ENCODE data around the gene TMEM63C. TPM values are rescaled to one million over a fixed set of nuclear protein-coding genes. Genes with fewer than 3 reads are reported as not detected.
"Not testable (repeated sequence)": the region's sequence is repeated elsewhere in the genome, so short reads cannot be mapped to it uniquely, and the experiment has no call there.

TMEM63C gene
- total RNA-seq, 1 experiment from 2014 or later = 0.77 TPM

DNA sequence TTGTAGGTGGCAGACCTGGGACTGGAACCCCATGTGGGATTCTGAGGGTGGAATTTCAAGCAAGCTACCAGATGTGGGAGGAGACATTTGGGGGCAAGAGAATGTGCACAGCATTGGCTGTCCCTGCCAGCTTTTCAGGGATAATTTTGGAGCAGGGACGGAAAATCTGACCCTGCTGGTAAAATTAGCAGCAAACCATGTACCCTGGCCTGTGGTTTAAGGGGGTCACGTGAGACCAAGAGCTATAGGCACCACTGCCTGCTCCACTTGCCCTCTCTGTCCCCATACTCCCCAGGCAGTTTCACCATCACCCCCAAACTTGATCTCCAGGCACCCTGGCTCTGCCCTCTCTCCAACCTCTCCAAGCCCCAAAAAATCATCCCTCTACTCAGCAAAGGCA lies 26.5 kb upstream of the TMEM63C start:
- no peak for DNase-seq (ENCODE audit: low spot score)

DNA sequence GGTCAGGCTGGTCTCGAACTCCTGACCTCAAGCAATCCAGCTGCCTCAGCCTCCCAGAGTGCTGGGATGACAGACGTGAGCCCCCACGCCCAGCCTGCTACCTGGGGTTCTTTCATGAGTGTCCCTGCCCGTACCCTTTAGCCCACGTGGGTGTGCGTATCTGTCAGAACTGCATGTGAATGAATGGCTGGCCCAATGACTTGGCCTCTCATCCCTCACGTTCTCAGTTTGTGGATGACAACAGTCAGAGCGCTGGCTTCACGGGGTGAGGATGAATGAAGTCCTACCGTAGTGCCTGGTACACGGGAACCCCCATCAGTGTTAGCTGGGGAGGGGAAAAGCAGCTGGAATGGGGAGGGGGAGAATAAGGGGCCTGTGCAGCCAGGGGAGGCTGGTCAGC lies 23.9 kb upstream of the TMEM63C start:
- no peak for DNase-seq (ENCODE audit: low spot score)

DNA sequence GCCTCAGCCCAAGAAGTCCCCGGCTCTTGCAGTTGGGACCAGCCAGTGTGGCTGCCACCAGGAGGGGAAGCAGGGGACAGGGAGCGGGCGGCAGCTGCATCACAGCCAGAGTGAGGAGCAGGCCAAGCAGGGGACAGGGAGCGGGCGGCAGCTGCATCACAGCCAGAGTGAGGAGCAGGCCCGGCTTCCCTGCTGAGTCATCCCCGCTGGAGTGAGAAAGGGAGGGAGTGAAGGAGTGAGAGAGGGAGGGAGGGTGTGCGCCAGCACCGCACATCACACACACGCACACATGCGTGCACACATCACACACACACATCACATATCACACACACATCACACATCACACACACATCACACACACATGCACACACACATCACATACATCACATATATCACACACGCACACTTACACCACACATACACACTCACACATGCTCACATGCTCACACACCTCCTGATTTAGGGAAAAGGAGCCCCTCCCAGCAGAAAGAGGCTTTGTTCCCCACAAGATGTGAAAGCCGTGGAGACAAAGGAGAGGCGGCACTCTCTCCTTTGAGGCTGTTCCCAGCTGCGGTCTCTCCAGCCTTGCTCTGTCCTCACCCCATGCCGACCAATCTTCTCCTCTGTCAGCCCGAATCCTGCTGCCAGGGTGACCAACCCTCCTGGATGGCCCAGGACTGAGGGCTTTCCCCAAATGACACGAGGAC lies 23.3 kb upstream of the TMEM63C start:
- peak; percentile 87 for DNase-seq (ENCODE audit: low spot score)

DNA sequence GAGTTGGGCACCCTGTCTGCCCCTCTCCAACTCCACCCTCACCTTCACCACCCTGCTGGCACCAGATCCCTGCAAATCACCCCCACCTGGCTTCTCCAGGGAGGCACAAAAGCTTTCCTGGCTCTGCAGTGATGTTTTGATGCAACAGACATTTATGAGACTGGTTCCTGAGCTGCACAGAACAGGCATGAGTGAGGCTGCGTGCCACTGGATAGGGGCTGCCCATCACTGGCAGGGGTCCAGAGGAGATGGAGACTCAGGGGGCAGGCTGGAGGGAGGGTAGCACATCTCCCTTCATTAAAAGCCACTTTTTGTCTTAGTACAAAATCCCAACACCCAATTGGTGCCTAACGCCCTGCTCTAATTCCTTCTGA lies 22.7 kb upstream of the TMEM63C start:
- DNase-seq (ENCODE audit: low spot score) = no peak

DNA sequence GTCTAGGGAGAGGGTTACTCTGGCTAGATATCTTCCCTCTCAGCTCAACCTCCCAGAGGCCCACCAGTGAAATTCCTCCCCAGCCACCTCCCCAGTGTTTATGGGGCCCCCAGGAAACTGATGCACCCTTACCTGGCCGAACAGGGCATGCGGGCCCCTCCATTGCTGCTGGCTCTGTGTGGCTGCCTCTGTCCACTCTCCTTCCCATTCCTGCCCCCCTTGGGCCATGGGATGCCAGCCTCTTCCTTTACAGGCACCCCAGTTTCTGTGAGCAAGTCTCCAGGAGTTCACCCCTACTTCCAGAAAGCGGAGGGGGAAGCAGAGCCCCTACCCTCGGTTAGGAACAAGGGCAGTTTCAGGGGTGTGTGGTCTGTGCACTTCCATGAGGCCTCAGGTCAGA lies 20.6 kb upstream of the TMEM63C start:
- DNase-seq (ENCODE audit: low spot score) = no peak

DNA sequence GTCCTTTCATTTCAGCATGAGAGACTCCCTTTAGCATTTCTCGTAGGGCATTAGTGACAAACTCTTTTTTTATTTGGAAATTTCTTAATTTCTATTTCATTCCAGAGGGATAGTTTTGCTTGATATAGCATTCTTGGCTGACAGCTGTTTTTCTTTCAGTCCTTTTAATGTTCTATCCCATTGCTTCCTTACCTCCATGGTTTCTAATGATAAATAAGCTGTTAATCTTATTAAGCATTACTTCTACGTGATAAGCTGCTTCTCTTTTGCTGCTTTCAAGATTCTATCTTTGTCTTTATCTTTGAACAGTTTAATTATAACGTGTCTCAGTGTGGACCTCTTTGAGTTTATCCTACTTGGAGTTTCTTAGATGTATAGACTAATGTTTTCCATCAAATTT lies 11.6 kb upstream of the TMEM63C start:
- DNase-seq (ENCODE audit: low spot score) = no peak

DNA sequence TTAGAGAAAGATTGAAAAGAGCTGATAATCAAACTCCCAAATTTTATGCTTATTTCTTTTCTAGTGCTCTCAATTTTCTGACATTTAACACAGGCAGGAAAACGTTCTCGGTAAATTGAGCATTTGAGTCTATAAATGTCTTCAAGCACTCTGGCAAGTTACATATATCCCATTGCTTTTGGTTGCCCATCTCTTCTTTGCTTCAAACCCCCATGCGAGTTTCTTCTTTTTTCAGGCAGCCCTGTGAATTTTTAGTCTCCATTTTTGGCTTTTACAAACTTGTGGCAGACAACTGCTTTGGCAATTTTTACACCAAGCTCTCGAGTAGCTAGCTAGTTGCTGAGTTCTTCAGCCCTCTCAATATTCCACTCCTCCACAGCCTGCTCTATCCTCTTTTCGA lies 8.7 kb upstream of the TMEM63C start:
- no peak for DNase-seq (ENCODE audit: low spot score)

DNA sequence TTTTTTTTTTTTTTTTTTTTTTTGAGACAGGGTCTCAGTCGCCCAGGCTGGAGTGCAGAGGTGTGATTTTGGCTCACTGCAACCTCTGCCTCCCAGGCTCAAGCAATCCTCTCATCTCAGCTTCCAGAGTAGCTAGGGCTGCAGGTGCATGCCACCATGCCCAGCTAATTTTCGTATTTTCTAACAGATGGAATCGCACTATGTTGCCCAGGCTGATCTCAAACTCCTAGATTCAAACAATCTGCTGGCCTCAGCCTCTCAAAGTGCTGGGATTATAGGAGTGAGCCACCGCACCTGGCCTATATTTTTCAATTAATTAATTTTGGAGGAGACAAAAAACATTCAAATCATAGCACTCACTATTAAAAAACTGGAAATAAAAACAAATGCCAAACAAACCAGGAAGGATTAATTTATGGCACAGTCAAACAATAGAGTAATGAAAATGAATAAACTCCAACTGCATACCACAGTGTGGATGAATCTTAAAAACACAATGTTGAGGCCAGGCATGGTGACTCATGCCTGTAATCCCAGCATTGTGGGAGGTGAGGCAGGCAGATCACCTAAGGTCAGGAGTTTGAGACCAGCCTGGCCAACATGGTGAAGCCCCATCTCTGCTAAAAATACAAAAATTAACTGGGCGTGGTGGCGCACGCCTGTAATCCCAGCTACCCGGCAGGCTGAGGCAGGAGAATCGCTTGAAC lies 7.5 kb upstream of the TMEM63C start:
- DNase-seq (ENCODE audit: low spot score) = not testable (repeated sequence)

DNA sequence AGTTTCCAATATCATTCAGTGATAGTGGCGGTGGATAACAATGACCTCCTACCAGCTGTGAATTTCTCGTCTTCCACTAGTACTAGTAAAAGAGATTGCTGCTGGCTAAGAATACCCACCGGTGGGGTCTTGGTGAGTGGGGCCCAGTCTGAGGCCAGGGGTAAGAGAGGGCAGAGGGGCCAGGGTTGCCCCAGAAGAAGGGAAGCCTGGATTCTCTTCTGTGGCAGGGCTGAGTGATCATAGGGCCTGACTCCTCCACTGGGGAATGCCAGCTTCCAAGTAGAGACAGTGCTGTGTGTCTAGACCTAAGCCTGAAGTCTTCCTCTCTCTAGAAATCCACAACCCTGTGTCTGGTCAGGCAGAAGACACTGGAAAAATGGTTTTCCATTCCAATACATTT lies 5.8 kb upstream of the TMEM63C start:
- DNase-seq (ENCODE audit: low spot score) = no peak

DNA sequence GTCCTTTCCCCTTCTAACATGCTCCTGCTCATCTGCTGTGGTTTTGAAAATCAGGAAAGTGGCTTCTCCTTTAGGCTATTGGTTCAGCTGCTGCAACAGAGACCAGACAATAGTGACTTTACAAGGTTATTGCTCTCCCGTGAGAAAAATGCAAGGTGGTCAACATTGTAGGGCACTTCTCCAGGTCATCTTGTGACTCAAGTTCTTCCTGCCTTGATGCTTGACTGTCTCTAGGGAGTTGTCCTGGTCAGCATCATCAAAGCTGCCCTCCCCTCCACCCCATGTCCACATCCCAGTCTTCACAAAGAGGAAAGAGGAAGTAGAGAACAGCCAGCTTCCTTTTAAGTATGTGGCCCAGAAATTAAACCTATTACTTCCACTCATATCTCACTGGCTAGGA lies 3.9 kb upstream of the TMEM63C start:
- DNase-seq (ENCODE audit: low spot score) = no peak

DNA sequence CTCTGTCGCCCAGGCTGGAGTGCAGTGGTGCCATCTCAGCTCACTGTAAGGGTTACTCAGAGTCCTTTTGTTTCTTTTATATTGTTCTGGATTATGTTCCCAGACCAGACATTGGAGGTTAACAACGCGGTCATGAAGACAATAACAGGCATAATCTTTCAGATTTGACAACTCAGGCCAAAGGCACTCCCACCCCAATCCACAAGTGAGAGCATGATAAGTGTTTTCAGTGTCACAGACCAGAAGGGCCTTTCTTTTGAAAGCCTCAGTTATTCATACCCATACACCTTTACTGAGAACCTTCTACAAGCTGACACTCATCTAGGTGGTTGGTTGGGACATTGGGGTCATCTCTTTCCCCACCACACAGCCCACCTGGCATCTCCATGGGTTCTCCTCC lies 2.9 kb upstream of the TMEM63C start:
- DNase-seq (ENCODE audit: low spot score) = no peak

DNA sequence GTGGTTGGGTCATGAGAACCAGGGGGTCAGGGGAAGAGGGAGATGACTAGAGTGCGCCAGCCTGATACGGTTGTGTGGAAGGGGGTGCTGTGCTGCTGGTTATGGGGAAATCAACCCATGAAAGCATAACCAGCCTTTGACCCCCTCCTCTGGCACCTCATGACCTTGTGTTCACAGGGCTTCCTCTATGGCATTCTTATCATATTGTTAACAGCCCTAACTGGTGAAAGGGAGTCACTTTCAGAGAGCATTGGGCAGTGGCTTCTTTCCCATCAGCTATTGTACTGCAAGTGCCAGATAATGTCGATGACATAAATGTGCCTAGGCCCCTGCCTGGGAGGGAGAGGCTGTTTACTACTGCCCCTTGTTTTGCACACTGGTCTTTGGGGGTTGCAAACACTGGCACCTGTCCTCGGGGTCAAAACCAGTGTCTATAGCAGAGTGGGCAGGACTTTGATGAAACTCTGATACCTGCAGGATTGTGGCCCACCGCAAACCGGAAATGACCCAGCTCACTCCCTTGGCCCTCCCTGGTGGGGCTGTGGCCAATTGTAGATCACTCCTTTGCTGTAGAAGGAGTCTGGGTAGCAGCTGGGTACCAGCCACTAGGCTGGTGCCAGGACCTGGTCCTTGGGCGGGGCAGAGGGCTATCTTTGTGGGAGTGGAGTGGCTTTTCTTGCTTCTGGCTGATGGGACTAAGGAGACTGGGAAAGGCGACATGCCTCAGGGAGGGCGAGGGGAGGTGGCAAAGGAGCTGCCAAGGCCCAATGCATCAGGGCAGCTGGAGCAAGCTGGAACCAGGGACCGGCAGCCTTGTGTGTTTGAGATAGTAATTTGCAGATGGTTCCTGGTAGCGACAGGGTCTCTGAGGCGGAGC lies 634 bp upstream of the TMEM63C start:
- DNase-seq (ENCODE audit: low spot score) = no peak

DNA sequence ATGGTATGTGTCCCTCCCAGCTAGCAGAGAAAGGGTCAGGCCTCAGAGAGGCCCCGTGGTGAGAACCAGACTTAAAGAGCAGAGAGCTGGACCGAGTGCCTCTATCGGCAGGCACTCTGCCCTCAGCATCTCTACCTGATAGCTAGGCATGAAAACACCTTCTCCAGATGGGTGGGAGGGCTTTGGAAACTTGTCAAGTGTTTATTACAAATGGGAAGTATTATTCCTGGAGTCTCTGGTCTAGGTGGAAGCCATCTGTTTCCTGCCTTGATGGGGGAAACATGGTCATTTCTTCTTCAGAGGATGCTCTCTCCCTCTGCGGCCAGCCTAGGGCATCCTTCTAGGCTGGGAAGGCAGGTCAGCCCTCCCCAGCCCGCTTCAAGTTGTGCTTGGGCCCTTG lies 2.3 kb downstream of the TMEM63C start:
- DNase-seq (ENCODE audit: low spot score) = no peak

DNA sequence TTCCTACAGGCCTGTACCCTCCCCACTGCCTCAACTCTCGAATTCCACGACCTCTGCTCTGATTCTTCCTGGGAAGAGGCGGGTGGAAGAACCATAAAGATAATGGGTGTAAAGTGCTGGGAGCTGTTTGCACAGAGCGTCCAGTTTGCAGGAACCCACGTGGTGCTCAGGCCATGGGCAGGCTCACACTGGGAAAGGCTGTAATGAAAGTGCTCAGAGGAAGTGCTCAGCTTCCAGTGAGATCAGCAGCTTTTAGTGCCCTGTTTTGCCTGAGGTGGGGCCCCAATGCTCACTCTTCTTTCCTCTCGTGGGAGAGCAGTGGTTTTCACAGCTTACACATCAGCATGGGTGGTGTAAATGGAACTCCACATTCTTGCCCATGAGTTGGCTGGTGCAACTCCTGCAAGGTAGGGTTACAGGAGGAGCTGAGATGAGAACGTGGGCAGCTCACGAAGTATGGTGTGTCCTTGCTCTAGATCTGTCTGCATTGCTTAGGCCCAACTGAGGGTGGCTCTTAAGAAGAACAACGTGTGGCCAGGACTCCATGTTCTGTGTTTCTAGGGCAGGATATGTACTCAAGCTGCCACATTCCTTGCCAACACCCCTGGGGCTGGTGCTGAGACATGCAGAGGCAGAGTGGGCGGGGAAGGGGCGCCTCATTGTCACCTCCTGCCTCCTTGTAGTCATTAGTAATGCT lies 2.9 kb downstream of the TMEM63C start:
- no peak for DNase-seq (ENCODE audit: low spot score)

DNA sequence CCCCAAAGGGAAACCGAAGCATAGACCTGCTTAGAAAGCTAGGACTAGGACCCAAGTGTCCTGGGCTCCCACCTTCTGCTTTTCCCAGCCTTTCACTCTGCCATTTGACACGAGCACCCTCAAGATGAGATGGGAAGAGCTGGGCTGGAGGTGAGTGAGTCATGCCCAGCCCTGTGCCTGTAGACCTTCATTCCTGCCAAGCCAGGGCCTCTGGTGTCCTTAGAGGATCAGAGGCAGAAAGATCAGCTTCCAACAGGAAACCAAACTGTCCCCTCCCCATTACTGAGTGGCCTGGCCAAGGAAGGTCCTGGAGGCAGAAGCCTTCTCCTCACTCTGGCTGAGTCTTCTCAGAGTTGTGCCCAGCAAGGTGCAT lies 3.5 kb downstream of the TMEM63C start:
- no peak for DNase-seq (ENCODE audit: low spot score)

DNA sequence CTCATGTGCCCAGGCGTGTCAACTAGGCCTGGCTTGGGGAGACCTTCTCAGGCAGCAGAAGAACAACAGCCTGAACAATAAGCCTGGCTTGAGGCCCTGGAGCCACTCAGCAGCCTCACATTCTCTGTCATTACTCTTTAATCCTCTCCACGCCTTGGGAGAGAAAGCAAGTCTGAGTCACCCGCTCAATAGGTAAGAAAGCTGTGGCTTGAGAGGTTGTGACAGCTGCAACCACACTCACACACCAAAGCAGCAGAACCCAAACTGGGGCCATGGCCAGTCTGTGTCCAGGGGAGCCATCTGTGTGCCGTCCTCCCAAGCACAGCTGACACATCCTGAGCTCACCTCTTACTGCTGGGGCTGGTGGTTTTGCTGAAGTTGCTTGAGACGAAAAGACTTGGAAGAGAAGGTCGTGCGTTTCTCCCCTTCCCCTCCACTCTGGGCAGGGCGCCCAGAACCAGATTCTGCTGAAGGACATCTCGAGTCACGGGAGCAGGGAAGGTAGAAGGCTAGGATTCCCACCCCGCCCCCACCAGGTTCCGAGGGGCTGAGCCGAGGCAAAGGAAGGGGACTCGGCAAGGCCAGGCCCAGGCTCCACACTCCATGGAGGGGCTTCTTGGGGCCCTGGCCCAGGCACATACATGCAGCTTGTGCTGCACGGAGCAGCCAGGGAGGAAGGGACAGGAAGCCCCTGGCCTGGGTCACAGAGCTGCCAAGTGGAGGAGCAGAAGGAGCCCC lies 5.5 kb downstream of the TMEM63C start:
- peak; percentile 81 for DNase-seq (ENCODE audit: low spot score)

DNA sequence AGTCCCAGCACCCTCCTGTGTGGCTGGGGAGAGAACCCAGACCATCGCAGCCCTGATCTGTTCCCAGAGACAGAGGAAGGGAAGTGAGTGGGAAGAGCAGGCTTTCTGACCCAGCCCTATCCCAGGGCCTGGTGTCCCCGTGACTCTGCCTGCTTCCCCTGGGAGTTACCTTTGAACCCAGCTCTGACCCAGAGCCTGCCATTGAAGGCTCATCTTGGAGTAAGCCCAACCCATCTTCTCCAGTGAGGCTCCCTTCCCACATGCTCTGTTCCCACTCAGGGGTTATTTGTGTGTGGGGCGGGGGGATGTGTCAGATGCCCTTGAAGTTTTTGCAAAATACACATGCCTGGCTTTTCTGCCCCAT lies 6.0 kb downstream of the TMEM63C start:
- DNase-seq (ENCODE audit: low spot score) = no peak

DNA sequence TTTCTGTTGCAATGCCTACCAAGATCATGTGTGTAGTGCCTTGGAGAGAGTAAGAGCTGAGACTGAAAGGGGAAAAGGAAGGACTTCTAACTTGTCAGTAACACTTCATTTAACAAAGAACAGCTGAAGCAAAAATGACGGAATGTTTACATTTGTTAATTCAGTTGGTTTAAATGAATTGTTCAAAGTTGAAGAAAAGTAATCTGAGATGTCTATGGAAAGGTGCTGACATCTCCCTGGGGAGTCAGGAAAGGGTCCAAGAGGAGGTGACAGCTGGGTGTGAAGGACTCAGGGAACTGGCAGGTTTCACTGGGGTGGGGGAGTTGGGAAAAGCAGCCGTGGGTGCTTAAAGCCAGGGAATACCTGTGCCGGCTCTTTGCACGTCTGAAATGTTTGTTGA lies 7.9 kb downstream of the TMEM63C start:
- DNase-seq (ENCODE audit: low spot score) = no peak

DNA sequence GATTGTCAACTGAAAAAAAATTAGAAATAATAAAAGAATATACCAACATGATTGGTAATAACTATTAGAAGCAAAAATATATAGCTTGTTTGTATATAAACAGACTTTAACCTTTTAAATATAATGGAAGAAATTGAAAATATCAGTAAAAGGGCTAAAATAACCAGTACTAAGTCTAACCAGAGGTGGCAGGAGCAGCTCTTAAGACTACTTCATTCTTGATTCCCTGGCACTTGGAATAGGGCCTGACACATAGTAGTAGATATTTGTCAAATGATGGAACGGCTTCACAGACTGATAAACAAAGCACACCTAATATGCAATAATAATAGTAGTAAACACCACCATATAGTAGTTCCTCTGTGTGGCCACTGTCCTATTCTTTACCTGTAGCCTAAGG lies 9.4 kb downstream of the TMEM63C start:
- no peak for DNase-seq (ENCODE audit: low spot score)

DNA sequence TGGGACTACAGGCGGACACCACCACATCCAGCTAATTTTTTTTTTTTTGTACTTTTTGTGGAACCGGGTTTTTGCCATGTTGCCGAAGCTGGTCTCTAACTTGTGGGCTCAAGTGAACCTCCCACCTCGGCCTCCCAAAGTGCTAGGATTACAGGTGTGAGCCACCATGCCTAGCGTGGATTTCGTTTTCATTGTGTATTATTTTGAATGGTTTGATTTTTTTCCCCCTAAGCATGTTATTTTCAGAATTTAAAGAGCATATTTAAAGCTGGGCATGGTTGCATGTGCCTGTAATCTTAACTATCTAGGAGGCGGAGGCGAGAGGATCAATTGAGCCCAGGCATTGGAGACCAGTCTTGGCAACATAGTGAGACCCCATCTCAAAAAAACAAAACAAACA lies 13.1 kb downstream of the TMEM63C start:
- DNase-seq (ENCODE audit: low spot score) = no peak

DNA sequence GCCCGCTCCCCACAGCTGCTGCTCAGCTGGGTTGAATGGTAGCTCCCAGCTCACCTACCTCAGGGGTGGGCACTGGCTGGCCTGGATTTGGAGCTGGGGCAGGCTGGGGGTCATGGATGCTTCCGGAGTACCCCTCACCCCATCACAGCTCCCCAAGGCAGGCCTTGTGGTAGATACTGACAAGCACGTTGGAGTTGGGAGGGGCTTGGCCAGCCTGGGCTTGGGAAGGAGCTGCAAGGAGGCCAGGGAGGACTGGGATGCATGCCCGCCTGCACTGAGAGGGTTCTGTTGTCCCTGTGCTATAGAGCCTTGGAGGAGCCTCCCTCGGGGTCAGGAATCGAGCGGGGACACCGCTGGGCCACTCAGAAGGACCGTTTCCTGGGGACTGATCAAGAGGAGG lies 14.2 kb downstream of the TMEM63C start:
- no peak for DNase-seq (ENCODE audit: low spot score)

DNA sequence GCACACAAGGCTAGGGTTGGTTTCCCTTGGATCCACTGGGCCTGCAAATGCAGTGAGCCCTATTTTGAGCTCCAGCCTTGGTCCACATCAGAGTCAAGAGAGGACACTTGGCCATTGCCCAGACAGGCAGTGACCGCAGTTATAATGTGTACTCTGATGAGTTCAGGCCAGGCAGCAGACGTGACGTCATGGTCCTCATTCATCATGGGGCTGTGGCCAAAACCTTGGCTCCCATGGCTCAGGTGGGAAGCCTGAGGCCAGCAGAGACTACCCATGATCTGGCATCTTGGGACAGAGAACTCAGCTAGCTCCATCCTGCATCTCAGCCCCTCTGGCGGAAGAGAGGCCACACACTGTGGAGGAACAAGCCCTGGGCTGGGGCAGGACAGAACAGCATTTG lies 16.4 kb downstream of the TMEM63C start:
- DNase-seq (ENCODE audit: low spot score) = no peak

Measured in H4 (cell line).